ENCODE measurements around the gene PSME2.

Gene PSME2

DNA sequence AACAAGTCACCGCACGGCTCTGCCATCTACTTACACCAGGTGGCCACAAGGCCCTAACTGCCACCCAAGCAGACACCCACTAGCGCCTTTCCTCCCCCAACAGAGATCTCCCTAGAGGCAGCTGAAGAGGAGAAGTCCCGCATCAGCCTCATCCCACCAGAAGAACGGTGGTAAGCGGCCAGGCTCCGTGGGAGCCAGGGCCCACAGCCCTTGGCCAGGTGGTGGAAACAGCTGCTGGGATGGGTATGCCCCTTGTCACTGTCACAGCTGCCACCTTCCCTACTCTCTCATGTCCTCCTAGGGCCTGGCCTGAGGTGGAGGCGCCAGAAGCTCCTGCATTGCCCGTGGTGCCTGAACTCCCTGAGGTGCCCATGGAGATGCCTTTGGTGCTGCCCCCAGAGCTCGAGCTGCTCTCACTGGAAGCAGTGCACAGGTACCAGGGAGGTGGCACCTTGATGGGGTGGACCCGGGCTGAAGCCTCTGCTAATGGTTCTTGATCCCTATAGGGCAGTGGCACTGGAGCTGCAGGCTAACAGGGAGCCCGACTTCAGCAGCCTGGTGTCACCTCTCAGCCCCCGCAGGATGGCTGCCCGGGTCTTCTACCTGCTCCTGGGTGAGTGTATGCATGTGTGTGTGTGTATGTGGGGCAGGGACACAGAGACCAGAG, 33.0 kb upstream of the PSME2 start:
- Histone ChIP-seq H3K27me3 (replicated peaks; ENCODE audit: control insufficient read depth, insufficient read depth, low read length, poor library complexity, severe bottlenecking) (no peaks in the 10 kb centered on the region), H3K36me3 (ENCODE audit: control insufficient read depth, insufficient read depth, low read length) (peaks cover 81% of the 10 kb centered on the region), H3K9me3 (ENCODE audit: control insufficient read depth, low read length) (no peaks in the 10 kb centered on the region), H3K27ac (ENCODE audit: insufficient read depth, low read length, poor library complexity, severe bottlenecking) (no peak overlapping the region), H3K4me1 (ENCODE audit: control insufficient read depth, insufficient read depth, low read length, poor library complexity, severe bottlenecking) (no peaks in the 10 kb centered on the region), H3K4me3 (ENCODE audit: insufficient read depth, low read depth, low read length, poor library complexity, severe bottlenecking) (no peak overlapping the region)
- no peak for DNase-seq

- H3K27ac ChIP-seq (ENCODE audit: insufficient read depth, low read length, poor library complexity, severe bottlenecking): no peak overlapping the region
These were observed 32.2 kb upstream of the PSME2 start for GRCh38 chr14:24178399-24179178.

GRCh38 chr14:24177891-24178290, 31.5 kb upstream of the PSME2 start:
- no peak overlapping the region for H3K27ac ChIP-seq (ENCODE audit: insufficient read depth, low read length, poor library complexity, severe bottlenecking)
- H3K9me3 ChIP-seq (ENCODE audit: control insufficient read depth, low read length): no peaks in the 10 kb centered on the region
- peaks cover 67% of the 10 kb centered on the region for H3K36me3 ChIP-seq (ENCODE audit: control insufficient read depth, insufficient read depth, low read length)
- no peaks in the 10 kb centered on the region for H3K27me3 ChIP-seq (replicated peaks; ENCODE audit: control insufficient read depth, insufficient read depth, low read length, poor library complexity, severe bottlenecking)
- no peak for DNase-seq
- no peak overlapping the region for H3K4me3 ChIP-seq (ENCODE audit: insufficient read depth, low read depth, low read length, poor library complexity, severe bottlenecking)
- H3K4me1 ChIP-seq (ENCODE audit: control insufficient read depth, insufficient read depth, low read length, poor library complexity, severe bottlenecking): no peaks in the 10 kb centered on the region

More at GRCh38 chr14:24178399-24179178, 32.2 kb upstream of the PSME2 start:
- H3K36me3 ChIP-seq (ENCODE audit: control insufficient read depth, insufficient read depth, low read length): peaks cover 74% of the 10 kb centered on the region
- DNase-seq: no peak
- no peak overlapping the region for H3K4me3 ChIP-seq (ENCODE audit: insufficient read depth, low read depth, low read length, poor library complexity, severe bottlenecking)
- no peaks in the 10 kb centered on the region for H3K4me1 ChIP-seq (ENCODE audit: control insufficient read depth, insufficient read depth, low read length, poor library complexity, severe bottlenecking)
- H3K9me3 ChIP-seq (ENCODE audit: control insufficient read depth, low read length): no peaks in the 10 kb centered on the region
- H3K27me3 ChIP-seq (replicated peaks; ENCODE audit: control insufficient read depth, insufficient read depth, low read length, poor library complexity, severe bottlenecking): no peaks in the 10 kb centered on the region

DNA sequence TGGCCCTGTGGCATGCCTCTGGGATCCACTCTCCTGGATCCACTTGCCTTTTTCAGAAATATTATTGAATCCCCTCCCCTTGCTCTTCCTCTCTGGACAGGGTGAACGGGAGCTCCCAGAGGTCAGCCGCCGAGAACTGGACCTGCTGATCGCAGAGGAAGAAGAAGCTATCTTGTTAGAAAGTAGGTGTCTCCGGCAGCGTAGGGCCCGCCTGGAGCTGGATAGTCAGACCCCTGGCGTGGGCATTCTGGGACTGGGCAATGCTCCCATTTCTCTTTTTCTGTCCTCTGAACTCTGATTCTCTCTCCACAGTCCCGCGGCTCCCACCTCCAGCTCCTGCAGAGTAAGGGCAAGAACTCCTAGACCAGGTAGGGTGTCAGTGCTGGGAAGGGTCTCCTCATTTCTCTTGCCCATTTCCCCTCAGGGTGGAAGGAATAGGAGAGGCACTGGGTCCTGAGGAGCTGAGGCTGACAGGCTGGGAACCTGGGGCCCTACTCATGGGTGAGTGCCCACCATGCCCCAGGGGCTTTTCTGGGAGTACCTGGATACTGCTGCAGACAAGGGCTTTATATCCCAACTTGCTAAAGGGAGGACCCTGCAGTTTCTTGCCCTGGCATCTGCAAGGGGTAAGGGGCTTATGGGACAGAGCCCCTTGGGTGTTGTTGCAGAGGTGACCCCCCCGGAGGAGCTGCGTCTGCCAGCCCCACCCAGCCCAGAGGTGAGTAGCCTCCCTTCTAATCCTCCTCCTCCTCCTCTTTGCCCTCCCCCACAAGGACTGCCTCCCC, 30.8 kb upstream of the PSME2 start:
- no peak for DNase-seq

GRCh38 chr14:24176599-24176998, 30.2 kb upstream of the PSME2 start:
- DNase-seq: no peak
- no peak overlapping the region for H3K4me3 ChIP-seq (ENCODE audit: insufficient read depth, low read depth, low read length, poor library complexity, severe bottlenecking)
- peaks cover 54% of the 10 kb centered on the region for H3K36me3 ChIP-seq (ENCODE audit: control insufficient read depth, insufficient read depth, low read length)
- H3K4me1 ChIP-seq (ENCODE audit: control insufficient read depth, insufficient read depth, low read length, poor library complexity, severe bottlenecking): peaks cover 5% of the 10 kb centered on the region
- H3K27me3 ChIP-seq (replicated peaks; ENCODE audit: control insufficient read depth, insufficient read depth, low read length, poor library complexity, severe bottlenecking): no peaks in the 10 kb centered on the region
- H3K27ac ChIP-seq (ENCODE audit: insufficient read depth, low read length, poor library complexity, severe bottlenecking): no peak overlapping the region
- H3K9me3 ChIP-seq (ENCODE audit: control insufficient read depth, low read length): no peaks in the 10 kb centered on the region

More for the DNA sequence above, 30.8 kb upstream of the PSME2 start:
- Histone ChIP-seq H3K27me3 (replicated peaks; ENCODE audit: control insufficient read depth, insufficient read depth, low read length, poor library complexity, severe bottlenecking) (no peaks in the 10 kb centered on the region), H3K4me1 (ENCODE audit: control insufficient read depth, insufficient read depth, low read length, poor library complexity, severe bottlenecking) (no peaks in the 10 kb centered on the region), H3K9me3 (ENCODE audit: control insufficient read depth, low read length) (no peaks in the 10 kb centered on the region), H3K36me3 (ENCODE audit: control insufficient read depth, insufficient read depth, low read length) (peaks cover 60% of the 10 kb centered on the region), H3K27ac (ENCODE audit: insufficient read depth, low read length, poor library complexity, severe bottlenecking) (no peak overlapping the region), H3K4me3 (ENCODE audit: insufficient read depth, low read depth, low read length, poor library complexity, severe bottlenecking) (no peak overlapping the region)

DNA sequence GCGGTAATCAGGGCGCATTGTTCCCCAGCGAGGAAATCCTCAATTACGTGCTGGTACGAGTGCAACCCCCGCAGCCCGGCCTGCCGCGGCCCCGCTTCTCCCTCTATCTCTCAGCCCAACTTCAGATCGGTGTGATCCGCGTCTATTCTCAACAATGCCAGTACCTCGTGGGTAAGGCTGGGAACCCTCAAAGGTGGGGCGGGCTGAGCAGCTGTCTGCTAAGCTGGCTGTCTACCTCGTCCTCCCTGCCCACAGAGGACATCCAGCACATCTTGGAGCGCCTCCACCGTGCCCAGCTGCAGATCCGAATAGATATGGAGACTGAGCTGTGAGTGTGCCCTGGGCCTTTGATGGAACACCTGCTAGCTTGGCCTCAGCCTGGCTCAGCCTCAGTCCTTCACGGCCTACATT, 26.5 kb upstream of the PSME2 start:
- no peak overlapping the region for H3K4me3 ChIP-seq (ENCODE audit: insufficient read depth, low read depth, low read length, poor library complexity, severe bottlenecking)
- peaks cover 19% of the 10 kb centered on the region for H3K36me3 ChIP-seq (ENCODE audit: control insufficient read depth, insufficient read depth, low read length)
- H3K27ac ChIP-seq (ENCODE audit: insufficient read depth, low read length, poor library complexity, severe bottlenecking): no peak overlapping the region
- no peaks in the 10 kb centered on the region for H3K27me3 ChIP-seq (replicated peaks; ENCODE audit: control insufficient read depth, insufficient read depth, low read length, poor library complexity, severe bottlenecking)
- DNase-seq: no peak
- H3K9me3 ChIP-seq (ENCODE audit: control insufficient read depth, low read length): no peaks in the 10 kb centered on the region
- H3K4me1 ChIP-seq (ENCODE audit: control insufficient read depth, insufficient read depth, low read length, poor library complexity, severe bottlenecking): peaks cover 8% of the 10 kb centered on the region

GRCh38 chr14:24172261-24172860, 26.0 kb upstream of the PSME2 start:
- H3K27ac ChIP-seq (ENCODE audit: insufficient read depth, low read length, poor library complexity, severe bottlenecking): peak overlapping the region; percentile 49
- no peaks in the 10 kb centered on the region for H3K9me3 ChIP-seq (ENCODE audit: control insufficient read depth, low read length)
- H3K27me3 ChIP-seq (replicated peaks; ENCODE audit: control insufficient read depth, insufficient read depth, low read length, poor library complexity, severe bottlenecking): no peaks in the 10 kb centered on the region
- DNase-seq: no peak
- H3K36me3 ChIP-seq (ENCODE audit: control insufficient read depth, insufficient read depth, low read length): peaks cover 14% of the 10 kb centered on the region
- H3K4me1 ChIP-seq (ENCODE audit: control insufficient read depth, insufficient read depth, low read length, poor library complexity, severe bottlenecking): peaks cover 8% of the 10 kb centered on the region
- H3K4me3 ChIP-seq (ENCODE audit: insufficient read depth, low read depth, low read length, poor library complexity, severe bottlenecking): no peak overlapping the region

DNA sequence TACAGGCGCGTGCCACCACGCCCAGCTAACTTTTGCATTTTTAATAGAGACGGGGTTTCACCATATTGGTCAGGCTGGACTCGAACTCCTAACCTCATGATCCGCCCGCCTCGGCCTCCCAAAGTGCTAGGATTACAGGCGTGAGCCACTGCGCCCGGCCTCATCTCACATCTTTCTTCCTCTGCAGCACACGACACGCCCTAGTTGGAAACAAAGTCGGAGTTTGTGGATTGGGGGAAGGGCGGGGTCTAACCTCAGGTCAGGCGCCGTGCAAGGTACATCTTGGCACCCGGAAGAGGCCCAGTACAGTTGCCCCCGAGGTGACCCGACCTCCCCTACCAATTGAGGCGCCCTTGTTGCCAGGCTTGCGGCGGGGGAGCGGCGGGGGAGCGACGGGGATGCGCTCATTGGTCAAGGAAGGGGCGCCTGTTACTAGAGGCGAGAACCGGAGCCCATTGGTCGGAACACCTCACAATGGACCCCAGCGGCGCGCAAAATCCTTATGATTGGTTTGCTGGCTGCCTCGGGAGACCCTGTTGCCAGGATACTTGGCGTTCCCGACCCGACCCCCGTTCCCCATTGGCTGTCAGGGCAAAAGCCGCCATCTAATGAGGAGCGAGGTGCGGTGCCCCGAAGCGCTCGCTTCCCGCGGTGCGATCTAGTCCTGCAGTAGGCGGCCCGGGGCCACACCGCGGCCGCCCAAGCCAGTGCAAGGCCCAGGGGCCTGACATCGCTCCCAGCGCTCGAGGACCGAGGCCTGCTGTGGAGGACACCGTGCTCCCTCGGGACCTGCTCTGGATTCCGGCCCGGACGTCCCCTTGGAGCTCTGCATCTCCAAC, 25.2 kb upstream of the PSME2 start, which contains the start of gene REC8:
REC8 (plus strand) TSS at position 659 of the 839 bp plus-strand sequence. CDS start 473 bp downstream, outside the sequence.
- peaks cover 11% of the 10 kb centered on the region for H3K36me3 ChIP-seq (ENCODE audit: control insufficient read depth, insufficient read depth, low read length)
- peak; percentile 60 to 72 (median 63) for DNase-seq
- H3K27me3 ChIP-seq (replicated peaks; ENCODE audit: control insufficient read depth, insufficient read depth, low read length, poor library complexity, severe bottlenecking): no peaks in the 10 kb centered on the region
- no peaks in the 10 kb centered on the region for H3K9me3 ChIP-seq (ENCODE audit: control insufficient read depth, low read length)
- peak within 1 kb of the TSS; percentile 49 for H3K27ac ChIP-seq (ENCODE audit: insufficient read depth, low read length, poor library complexity, severe bottlenecking)
- peaks cover 8% of the 10 kb centered on the region for H3K4me1 ChIP-seq (ENCODE audit: control insufficient read depth, insufficient read depth, low read length, poor library complexity, severe bottlenecking)
- peak within 1 kb of the TSS; percentile 18 for H3K4me3 ChIP-seq (ENCODE audit: insufficient read depth, low read depth, low read length, poor library complexity, severe bottlenecking)

DNA sequence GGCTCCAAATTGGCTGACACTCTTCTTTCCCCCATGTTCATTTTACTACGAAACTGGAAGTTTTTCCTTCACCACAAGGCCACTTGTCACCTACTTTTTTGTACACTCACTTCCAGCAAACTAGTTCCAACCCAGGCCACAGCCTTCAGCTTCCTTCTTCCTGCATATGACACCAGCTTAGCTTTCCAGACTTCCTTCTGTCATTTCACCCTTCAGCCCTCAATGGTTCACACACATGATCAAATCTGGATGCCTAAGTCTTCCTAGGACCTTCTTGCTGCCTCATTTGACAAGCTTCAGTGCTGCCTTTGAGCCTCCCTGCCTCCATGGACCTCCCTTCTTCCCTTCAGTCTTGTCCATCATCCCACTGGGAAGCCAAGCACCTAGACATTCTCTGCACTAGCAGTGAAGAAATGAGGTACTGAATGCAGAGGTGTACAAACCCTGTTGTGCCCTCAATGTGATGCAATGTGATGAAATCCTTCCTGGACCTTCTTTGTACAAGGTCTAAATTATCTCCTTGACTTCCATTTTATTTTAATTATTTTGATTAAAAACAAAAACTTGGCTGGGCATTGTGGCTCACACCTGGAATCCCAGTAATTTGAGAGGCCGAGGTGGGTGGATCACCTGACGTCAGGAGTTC, 21.2 kb upstream of the PSME2 start:
- H3K4me1 ChIP-seq (ENCODE audit: control insufficient read depth, insufficient read depth, low read length, poor library complexity, severe bottlenecking): peaks cover 22% of the 10 kb centered on the region

More for the DNA sequence above, 21.2 kb upstream of the PSME2 start:
- DNase-seq: no peak
- H3K36me3 ChIP-seq (ENCODE audit: control insufficient read depth, insufficient read depth, low read length): peaks cover 43% of the 10 kb centered on the region
- H3K27ac ChIP-seq (ENCODE audit: insufficient read depth, low read length, poor library complexity, severe bottlenecking): no peak overlapping the region
- H3K4me3 ChIP-seq (ENCODE audit: insufficient read depth, low read depth, low read length, poor library complexity, severe bottlenecking): no peak overlapping the region
- no peaks in the 10 kb centered on the region for H3K9me3 ChIP-seq (ENCODE audit: control insufficient read depth, low read length)
- no peaks in the 10 kb centered on the region for H3K27me3 ChIP-seq (replicated peaks; ENCODE audit: control insufficient read depth, insufficient read depth, low read length, poor library complexity, severe bottlenecking)
